NCI-H146 (cell line): ENCODE data around the gene NQO1.
"Not testable (repeated sequence)": the region's sequence is repeated elsewhere in the genome, so short reads cannot be mapped to it uniquely, and the experiment has no call there.

Experiments used
- DNase-seq: peaks from one replicate; lab custom pipeline; 2025; lab: John Stamatoyannopoulos, UW

The NQO1 gene

GRCh38 chr16:69741951-69742904 lies 15.9 kb upstream of the NQO1 start:
- DNase-seq: no peak

- no peak for DNase-seq
These were observed 15.2 kb upstream of the NQO1 start for GRCh38 chr16:69741519-69741918.

GRCh38 chr16:69732101-69732500 lies 5.7 kb upstream of the NQO1 start:
- no peak for DNase-seq

GRCh38 chr16:69731280-69731679 lies 4.9 kb upstream of the NQO1 start:
- not testable (repeated sequence) for DNase-seq

- not testable (repeated sequence) for DNase-seq
These were observed 2.7 kb upstream of the NQO1 start for GRCh38 chr16:69729030-69729429.

DNA sequence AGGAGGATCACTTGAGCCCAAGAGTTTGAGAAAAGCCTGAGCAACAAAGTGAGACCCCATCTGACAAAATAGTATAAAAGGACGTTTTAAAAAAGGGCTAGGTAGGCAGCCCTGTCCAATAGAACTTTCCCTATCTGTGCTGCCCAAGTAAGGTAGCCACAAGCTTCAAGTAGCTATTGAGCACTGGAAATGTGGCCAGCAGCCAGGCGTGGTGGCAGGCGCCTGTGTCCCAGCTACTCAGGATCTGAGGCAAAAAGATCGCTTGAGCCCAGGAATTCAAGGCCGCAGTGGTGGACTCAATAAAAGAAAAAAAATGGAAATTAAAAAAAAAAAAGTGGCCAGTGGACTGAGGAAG lies 1.5 kb upstream of the NQO1 start:
- DNase-seq: no peak

- DNase-seq: no peak
These were observed 664 bp downstream of the NQO1 start for GRCh38 chr16:69725480-69726312.

DNA sequence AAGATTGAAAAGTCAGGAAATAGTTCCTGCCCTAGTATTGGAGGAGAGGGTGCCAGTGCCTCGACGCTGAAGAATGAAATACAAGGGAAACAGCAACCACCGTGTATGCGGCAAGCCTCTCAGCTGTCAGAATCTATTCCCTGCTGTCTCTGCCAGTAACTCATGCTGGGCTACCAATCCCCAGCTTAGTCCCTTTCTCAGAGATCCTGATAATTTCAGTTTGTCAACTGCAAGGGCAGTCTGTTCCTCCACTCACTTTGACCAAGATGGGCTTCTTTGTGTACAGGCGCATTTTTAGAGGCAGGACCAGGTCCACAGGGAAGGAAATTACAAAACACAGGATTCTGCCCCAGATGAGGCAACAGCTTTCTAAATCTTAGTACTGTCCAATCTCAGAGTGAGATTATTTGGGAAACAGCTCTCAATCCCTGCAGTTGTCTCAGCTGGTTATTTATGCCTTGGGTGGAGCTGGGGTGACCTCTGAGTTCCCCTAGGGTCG lies 1.3 kb downstream of the NQO1 start:
- DNase-seq: no peak

DNA sequence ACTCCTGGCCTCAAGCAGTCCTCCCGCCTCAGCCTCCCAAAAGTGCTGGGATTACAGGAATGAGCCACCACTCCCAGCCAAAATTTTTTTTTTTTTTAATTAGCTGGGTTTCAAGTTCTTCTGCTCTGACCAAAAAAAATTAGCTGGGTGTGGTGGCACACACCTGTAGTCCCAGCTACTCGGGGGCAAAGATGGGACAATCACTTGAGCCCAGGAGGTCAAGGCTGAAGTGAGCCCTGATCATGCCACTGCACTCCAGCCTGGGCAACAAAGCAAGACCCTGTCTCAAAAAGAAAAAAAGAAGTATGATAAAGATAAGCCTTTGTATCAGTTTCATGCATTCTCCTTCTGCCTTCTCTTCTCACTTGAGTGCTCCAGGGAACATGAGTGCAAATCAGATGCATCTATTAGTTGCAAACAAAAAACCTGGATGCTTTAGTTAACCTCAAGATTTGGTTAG lies 1.9 kb downstream of the NQO1 start:
- no peak for DNase-seq

DNA sequence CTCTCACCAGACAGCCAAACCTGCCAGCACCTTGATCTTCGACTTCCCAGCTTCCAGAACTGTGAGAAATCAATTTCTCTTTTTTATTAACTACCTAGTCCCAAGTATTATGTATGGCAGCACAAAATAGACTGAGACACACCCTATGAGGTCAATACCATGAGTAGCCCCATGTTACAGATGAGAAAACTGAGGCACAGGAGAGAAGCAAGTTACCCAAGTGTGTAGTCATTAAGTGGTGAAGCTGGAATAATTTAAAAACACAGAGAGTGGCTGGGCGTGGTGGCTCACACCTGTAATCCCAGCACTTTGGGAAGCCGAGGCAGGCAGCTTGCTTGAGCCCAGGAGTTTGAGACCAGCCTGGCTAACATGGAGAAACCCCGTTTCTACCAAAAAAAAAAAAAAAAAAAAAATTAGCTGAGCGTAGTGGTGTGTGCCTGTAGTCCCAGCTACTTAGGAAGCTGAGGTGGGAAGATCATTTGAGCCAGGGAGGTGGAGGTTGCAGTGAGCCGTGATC lies 4.9 kb downstream of the NQO1 start:
- no peak for DNase-seq

DNA sequence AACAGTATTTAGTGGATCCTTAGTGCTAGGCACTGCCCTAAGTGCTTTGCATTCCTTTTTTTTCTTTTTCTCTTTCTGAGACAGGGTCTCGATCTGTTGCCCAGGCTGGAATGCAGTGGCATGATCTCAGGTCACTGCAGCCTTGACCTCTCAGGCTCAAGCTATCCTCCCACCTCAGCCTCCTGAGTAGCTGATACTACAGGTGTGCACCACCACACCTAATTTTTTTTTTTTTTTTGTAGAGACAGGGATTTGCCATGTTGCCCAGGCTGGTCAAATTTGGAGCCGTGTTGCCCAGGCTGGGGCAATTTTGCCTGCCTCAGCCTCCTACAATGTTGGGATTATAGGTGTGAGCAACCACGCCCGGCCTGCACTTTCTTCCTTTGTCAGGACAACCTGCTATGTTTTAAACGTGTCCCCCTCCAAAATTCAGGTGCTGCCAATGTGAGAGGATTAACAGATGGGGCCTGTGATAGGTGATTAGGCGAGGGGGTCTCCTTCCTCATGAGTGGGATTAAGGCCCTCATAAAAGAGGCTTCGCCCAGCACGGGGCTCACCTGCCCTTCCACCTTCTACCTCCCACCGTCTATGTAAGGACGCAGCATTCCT lies 5.4 kb downstream of the NQO1 start:
- DNase-seq: no peak

- no peak for DNase-seq
These were observed 8.1 kb downstream of the NQO1 start for GRCh38 chr16:69718111-69718764.

- no peak for DNase-seq
These were observed 9.3 kb downstream of the NQO1 start for GRCh38 chr16:69717066-69717465.

- no peak for DNase-seq
These were observed 13.3 kb downstream of the NQO1 start for GRCh38 chr16:69712914-69713581.

DNA sequence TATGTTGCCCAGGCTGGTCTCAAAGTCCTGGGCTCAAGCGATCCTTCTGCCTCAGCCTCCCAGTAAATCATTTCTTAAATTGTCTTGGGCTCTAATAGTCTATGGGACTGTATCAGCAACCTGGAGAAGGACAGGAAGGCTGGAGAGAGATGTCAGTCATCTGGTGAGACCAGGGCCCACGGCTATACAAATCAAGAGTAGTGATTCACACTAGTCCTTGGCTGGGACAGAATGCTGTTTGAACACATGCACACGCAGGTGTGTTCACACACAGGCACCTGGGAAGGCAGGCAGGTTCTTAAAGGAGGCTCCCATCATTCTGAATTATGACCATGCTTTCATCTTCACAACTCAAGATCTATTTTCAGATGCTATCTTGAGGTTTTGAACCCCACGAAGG lies 14.1 kb downstream of the NQO1 start:
- DNase-seq: no peak

DNA sequence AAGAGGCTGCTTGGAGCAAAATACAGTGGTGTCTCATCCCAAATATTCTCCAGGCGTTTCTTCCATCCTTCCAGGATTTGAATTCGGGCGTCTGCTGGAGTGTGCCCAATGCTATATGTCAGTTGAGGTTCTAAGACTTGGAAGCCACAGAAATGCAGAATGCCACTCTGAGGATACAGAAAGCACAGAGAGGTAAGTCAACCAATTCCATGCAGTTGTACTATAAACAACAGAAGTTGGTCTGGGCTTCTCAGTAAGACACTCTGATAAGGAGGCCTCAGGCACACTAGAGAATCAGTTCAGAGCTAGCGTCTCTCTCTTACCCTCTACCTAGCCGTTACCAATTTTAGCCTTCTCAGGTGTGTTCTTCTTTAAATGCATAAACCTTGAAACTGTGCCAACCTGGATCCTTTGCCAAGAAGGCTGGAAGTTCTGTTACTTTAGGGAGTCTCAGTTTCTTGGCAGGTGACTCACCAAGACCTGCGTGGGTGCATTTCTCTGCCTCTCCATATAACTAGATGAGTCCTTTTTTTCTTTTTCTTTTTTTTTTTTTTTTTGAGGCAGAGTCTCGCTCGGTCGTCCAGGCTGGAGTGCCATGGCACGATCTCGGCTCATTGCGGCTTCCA lies 15.1 kb downstream of the NQO1 start:
- DNase-seq: no peak

DNA sequence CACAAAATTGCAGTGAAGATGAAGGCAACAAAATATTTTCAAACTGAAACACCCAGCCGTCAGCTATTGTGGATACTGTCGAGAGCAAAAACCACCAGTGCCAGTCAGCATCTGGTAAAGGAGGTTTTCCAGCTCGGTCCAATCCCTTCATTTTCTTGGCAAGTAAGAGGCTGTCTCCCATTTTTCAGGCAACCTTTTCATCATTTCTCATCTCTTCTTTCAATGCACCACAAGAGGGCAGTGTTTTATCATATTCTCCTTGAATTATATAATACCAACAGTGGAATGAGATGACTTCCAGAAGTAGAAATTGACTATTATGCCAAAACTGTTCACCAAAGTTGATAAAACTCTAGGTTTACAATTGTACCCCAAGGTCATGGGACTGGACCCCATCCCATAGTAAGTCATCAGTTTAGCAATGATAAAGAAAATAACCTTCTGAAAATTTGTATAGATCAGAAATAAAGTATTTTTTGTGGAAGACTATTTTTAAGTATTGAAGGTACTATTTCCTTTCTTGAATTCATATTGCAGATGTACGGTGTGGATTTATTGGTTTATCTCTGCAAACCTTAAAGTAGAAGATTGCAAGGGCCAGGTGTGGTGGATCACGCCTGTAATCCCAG lies 16.8 kb downstream of the NQO1 start:
- peak; percentile 47 for DNase-seq

DNA sequence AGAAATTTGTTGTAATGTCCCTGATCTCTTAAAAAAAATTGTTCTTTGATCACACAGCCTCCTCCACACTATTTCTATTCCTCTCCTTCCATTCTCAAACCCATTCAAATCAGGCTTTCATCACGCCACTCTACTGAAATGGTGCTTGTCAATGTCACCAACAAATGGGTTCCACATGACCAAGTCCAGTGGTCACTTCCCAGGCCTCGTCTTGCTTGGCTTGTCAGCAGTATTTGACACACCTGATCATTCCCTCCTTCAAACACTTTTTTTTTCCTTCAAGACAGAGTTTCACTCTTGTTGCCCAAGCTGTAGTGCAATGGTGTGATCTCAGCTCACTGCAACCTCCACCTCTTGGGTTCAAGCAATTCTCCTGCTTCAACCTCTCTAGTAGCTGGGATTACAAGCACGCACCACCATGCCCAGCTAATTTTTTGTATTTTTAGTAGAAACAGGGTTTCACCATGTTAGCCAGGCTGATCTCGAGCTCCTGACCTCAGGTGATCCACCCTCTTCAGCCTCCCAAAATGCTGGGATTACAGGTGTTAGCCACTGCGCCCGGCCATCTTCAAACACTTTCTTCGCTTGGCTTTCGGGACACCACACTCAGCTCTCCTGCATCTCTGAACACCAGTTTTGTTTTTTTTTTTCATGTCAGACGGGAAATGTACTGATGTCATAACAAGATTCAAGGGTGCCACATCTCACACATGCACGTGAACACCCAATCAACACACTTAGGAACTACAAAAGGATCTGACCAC lies 18.3 kb downstream of the NQO1 start:
- no peak for DNase-seq

DNA sequence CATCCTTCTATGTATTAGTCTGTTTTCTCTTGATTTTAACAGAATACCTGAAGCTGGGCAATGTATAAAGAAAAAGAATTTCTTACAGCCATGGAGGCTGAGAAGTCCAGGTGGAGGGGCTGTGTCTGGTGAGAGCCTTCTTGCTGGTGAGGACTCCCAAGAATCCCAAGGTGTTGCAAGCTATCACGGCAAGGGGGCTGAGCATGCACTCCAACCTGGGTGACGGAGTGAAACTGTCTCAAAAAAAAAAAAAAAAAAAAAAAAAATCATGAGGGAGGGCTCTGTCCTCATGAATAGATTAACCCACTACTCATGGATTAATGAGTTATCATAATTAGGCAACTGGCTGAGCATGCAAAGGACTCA lies 19.4 kb downstream of the NQO1 start:
- no peak for DNase-seq
